ENCODE measurements around the gene CATSPERZ. TPM values are rescaled to one million over a fixed set of nuclear protein-coding genes. Genes with fewer than 3 reads are reported as not detected.

The CATSPERZ gene
- total and polyA plus RNA-seq, 2 donors from 2014 or later: not detected

DNA sequence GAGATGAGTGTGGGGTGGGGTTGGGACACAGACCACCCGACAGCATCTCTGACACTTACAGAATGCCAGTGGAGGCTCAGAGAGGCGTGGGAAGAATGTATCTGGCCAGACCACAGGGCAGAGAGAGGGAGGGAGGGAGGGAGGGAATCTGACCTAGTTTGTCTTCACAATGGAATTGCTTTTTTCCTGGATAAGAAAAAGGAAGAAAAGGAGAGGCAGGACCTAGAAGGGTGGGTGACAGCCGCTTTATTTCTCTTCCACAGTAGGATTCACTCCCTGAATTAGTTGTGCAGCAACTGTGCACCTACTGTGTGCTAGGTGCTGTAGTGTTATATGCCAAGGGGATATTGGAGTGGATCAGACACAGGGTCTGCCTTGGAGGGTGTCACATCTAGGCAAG lies 5.4 kb upstream of the CATSPERZ start:
- no peak for FAIRE-seq
- Histone ChIP-seq H3K4me1 (ENCODE audit: control insufficient read depth in 2 of 3, insufficient read depth in 2 of 3, low read depth in 1 of 3, low read length in 3 of 3) (peaks cover 0 to 11% (median 0%) of the 10 kb centered on the region in 3 donors), H3K36me3 (ENCODE audit: control insufficient read depth in 2 of 3, insufficient read depth in 3 of 3, low read length in 3 of 3) (no peaks in the 10 kb centered on the region), H3K27me3 (ENCODE audit: control insufficient read depth, insufficient read depth, low read length) (peaks cover 47% of the 10 kb centered on the region), H3K9ac (ENCODE audit: low read length in 3 of 3) (no peak overlapping the region), H3K4me3 (ENCODE audit: low read length in 3 of 3) (no peak overlapping the region), H3K27ac (ENCODE audit: low read depth in 2 of 2, low read length in 2 of 2) (no peak overlapping the region), H3K9me3 (ENCODE audit: control insufficient read depth in 2 of 3, insufficient read depth in 1 of 3, low read length in 3 of 3) (no peaks in the 10 kb centered on the region)
- DNase-seq: no peak
- intact Hi-C loops (cut with DNase I): no loop called here
- no peak for TF ChIP-seq CTCF (IDR thresholded peaks at IDR 0.05; ENCODE audit: borderline replicate concordance, extremely low read depth, insufficient read depth)

GRCh38 chr11:64295760-64296159 lies 4.4 kb upstream of the CATSPERZ start:
- no peak for DNase-seq
- Histone ChIP-seq H3K27me3 (ENCODE audit: control insufficient read depth, insufficient read depth, low read length) (peaks cover 45% of the 10 kb centered on the region), H3K9me3 (ENCODE audit: control insufficient read depth in 2 of 3, insufficient read depth in 1 of 3, low read length in 3 of 3) (no peaks in the 10 kb centered on the region), H3K27ac (ENCODE audit: low read depth in 2 of 2, low read length in 2 of 2) (no peak overlapping the region), H3K4me1 (ENCODE audit: control insufficient read depth in 2 of 3, insufficient read depth in 2 of 3, low read depth in 1 of 3, low read length in 3 of 3) (peaks cover 0 to 20% (median 0%) of the 10 kb centered on the region in 3 donors), H3K4me3 (ENCODE audit: low read length in 3 of 3) (no peak overlapping the region), H3K9ac (ENCODE audit: low read length in 3 of 3) (no peak overlapping the region), H3K36me3 (ENCODE audit: control insufficient read depth in 2 of 3, insufficient read depth in 3 of 3, low read length in 3 of 3) (no peaks in the 10 kb centered on the region)
- no peak for FAIRE-seq
- intact Hi-C loops (cut with DNase I): no loop called here
- no peak for TF ChIP-seq CTCF (IDR thresholded peaks at IDR 0.05; ENCODE audit: borderline replicate concordance, extremely low read depth, insufficient read depth)

DNA sequence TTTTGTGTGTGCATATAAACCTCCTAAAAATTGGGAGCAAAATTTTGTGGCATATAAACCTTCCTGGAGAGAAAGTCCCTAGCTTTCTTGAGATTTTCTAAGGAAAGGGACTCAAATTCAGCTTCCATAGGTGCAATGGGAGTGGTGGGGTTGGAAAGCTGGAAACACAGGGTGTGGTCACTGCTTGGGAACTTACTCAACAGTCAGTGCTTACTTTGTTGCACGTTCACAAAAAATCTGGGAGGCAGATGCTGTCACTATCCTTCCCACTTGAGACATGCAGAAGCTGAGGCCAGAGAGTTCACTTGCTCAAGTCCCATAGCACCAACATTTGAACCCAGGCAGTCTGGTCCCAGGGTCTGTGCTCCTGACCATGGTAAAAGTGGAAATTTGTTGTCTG lies 3.9 kb upstream of the CATSPERZ start:
- Histone ChIP-seq H3K9ac (ENCODE audit: low read length in 3 of 3) (no peak overlapping the region), H3K4me1 (ENCODE audit: control insufficient read depth in 2 of 3, insufficient read depth in 2 of 3, low read depth in 1 of 3, low read length in 3 of 3) (peaks cover 0 to 22% (median 0%) of the 10 kb centered on the region in 3 donors), H3K9me3 (ENCODE audit: control insufficient read depth in 2 of 3, insufficient read depth in 1 of 3, low read length in 3 of 3) (no peaks in the 10 kb centered on the region), H3K4me3 (ENCODE audit: low read length in 3 of 3) (no peak overlapping the region), H3K27me3 (ENCODE audit: control insufficient read depth, insufficient read depth, low read length) (peaks cover 43% of the 10 kb centered on the region), H3K27ac (ENCODE audit: low read depth in 2 of 2, low read length in 2 of 2) (no peak overlapping the region), H3K36me3 (ENCODE audit: control insufficient read depth in 2 of 3, insufficient read depth in 3 of 3, low read length in 3 of 3) (no peaks in the 10 kb centered on the region)
- intact Hi-C loops (cut with DNase I): no loop called here
- DNase-seq: no peak
- no peak for TF ChIP-seq CTCF (IDR thresholded peaks at IDR 0.05; ENCODE audit: borderline replicate concordance, extremely low read depth, insufficient read depth)
- no peak for FAIRE-seq

Measured in kidney (tissue), 14 donors.